GM23338 (cell line): Measurements from ENCODE around the gene SULF2. TPM values are rescaled to one million over a fixed set of nuclear protein-coding genes. Genes with fewer than 3 reads are reported as not detected.
"Not testable (repeated sequence)": the region's sequence is repeated elsewhere in the genome, so short reads cannot be mapped to it uniquely, and the experiment has no call there.

Experiments used
- ATAC-seq: fragments of 200-7000 bp; cut with Tn5 transposase; 3 replicates; pipeline ENCODE4 v1.9.1; 2020
- DNase-seq: peaks from one replicate; pipeline ENCODE4 v3.0.0-alpha.2; 2015; ENCODE audit warnings: low spot score
- H2AFZ ChIP-seq: fragments of 200-600 bp; sonication (generic); 2 replicates; pipeline ENCODE4 v1.8.0; 2016; ENCODE audit warnings: antibody characterized with exemption, mild to moderate bottlenecking, moderate library complexity
- H3F3A ChIP-seq: fragments of 200-600 bp; sonication (generic); replicated peaks from 2 replicates; pipeline ENCODE4 v1.8.0; 2017; ENCODE audit warnings: antibody characterized with exemption, mixed run types, low read depth
- H3K27ac ChIP-seq: fragments of 200-600 bp; sonication (generic); 2 replicates; pipeline ENCODE4 v1.6.1; 2016; ENCODE audit warnings: low read depth
- H3K27me3 ChIP-seq: fragments of 200-600 bp; sonication (generic); 2 replicates; pipeline ENCODE4 v1.8.0; 2016; ENCODE audit warnings: mild to moderate bottlenecking, mixed run types, moderate library complexity; ENCODE audit not compliant: insufficient read depth
- H3K36me3 ChIP-seq: fragments of 200-600 bp; sonication (generic); 2 replicates; pipeline ENCODE4 v1.8.0; 2016; ENCODE audit warnings: mild to moderate bottlenecking; ENCODE audit not compliant: insufficient read depth
- H3K4me1 ChIP-seq: fragments of 200-600 bp; sonication (generic); 2 replicates; pipeline ENCODE4 v1.8.0; 2016; ENCODE audit warnings: mild to moderate bottlenecking, moderate library complexity; ENCODE audit not compliant: insufficient read depth
- H3K4me2 ChIP-seq: fragments of 200-600 bp; sonication (generic); 2 replicates; pipeline ENCODE4 v1.7.1; 2017; ENCODE audit warnings: mixed run types
- H3K4me3 ChIP-seq: fragments of 200-600 bp; sonication (generic); 2 replicates; pipeline ENCODE4 v1.6.1; 2016; ENCODE audit warnings: mixed run types
- H3K79me2 ChIP-seq: fragments of 200-600 bp; sonication (generic); replicated peaks from 2 replicates; pipeline ENCODE4 v1.8.0; 2017; ENCODE audit warnings: mild to moderate bottlenecking; ENCODE audit not compliant: insufficient read depth
- H3K9me2 ChIP-seq: fragments of 200-600 bp; sonication (generic); 2 replicates; pipeline ENCODE4 v1.8.0; 2017; ENCODE audit not compliant: insufficient read depth
- H4K20me1 ChIP-seq: fragments of 200-600 bp; sonication (generic); replicated peaks from 2 replicates; pipeline ENCODE4 v1.8.0; 2017; ENCODE audit warnings: mild to moderate bottlenecking; ENCODE audit not compliant: insufficient read depth
- H3K27ac Mint-ChIP-seq: 2 replicates; pipeline ENCODE4 v1.8.0; 2020; ENCODE audit warnings: inconsistent platforms, mild to moderate bottlenecking, moderate library complexity, mixed read lengths
- H3K27me3 Mint-ChIP-seq: 3 replicates; pipeline ENCODE4 v1.8.0; 2022; ENCODE audit warnings: low read depth, mild to moderate bottlenecking, moderate library complexity, mixed read lengths, inconsistent platforms; ENCODE audit not compliant: insufficient read depth, poor library complexity
- H3K36me3 Mint-ChIP-seq: 3 replicates; pipeline ENCODE4 v1.8.0; 2021; ENCODE audit warnings: low read depth, mild to moderate bottlenecking, inconsistent platforms, moderate library complexity, mixed read lengths
- H3K4me1 Mint-ChIP-seq: 3 replicates; pipeline ENCODE4 v1.8.0; 2020; ENCODE audit warnings: mild to moderate bottlenecking, inconsistent platforms, mixed read lengths
- H3K4me3 Mint-ChIP-seq: 3 replicates; pipeline ENCODE4 v1.8.0; 2021; ENCODE audit warnings: moderate library complexity, mild to moderate bottlenecking, inconsistent platforms, mixed read lengths
- H3K9me3 Mint-ChIP-seq: 3 replicates; pipeline ENCODE4 v1.8.0; 2020; ENCODE audit warnings: moderate library complexity, mild to moderate bottlenecking, inconsistent platforms, mixed read lengths
- CREB1 ChIP-seq: fragments of 250-450 bp; sonication (Bioruptor Pico); IDR thresholded peaks from 2 replicates; pipeline ENCODE4 v1.5.0; 2020; ENCODE audit warnings: low read depth, mild to moderate bottlenecking, moderate library complexity
- JUNB ChIP-seq: IDR thresholded peaks from one replicate; pipeline ENCODE4 v1.6.1; 2016; ENCODE audit warnings: antibody characterized with exemption; ENCODE audit not compliant: unreplicated experiment
- NANOG ChIP-seq: IDR thresholded peaks from 2 replicates; pipeline ENCODE4 v1.6.1; 2016; ENCODE audit warnings: antibody characterized with exemption, borderline replicate concordance
- POLR2AphosphoS5 ChIP-seq: IDR thresholded peaks from 2 replicates; pipeline ENCODE4 v1.6.1; 2016; ENCODE audit warnings: antibody characterized with exemption, low read depth
- ZNF114 ChIP-seq: fragments of 250-450 bp; sonication (Bioruptor Pico); IDR thresholded peaks from 2 replicates; pipeline ENCODE4 v1.5.0; 2020; ENCODE audit warnings: mild to moderate bottlenecking, moderate library complexity
- ZNF331 ChIP-seq: fragments of 250-450 bp; sonication (Bioruptor Pico); IDR thresholded peaks from 2 replicates; pipeline ENCODE4 v1.5.0; 2020; ENCODE audit warnings: low read depth, mild to moderate bottlenecking, moderate library complexity
- polyA plus RNA-seq: library from polyadenylated mRNA; unstranded; fragments of >200 nt; fragmentation: Nextera tagmentation; extraction: Ambion mirVana; gene quantifications from 2 replicates; pipeline ENCODE4 v1.2.1, GENCODE V29; 2016
- total RNA-seq: library from RNA; depleted of rRNA; stranded (reverse); fragments of >200 nt; shearing (Covaris generic); gene quantifications from 2 replicates; pipeline ENCODE4 v1.2.3, GENCODE V29; 2014
- TF ChIP-seq, protein P1 (sequence below): IDR thresholded peaks from one replicate; pipeline ENCODE4 v1.6.1; 2018; ENCODE audit warnings: antibody characterized with exemption; ENCODE audit not compliant: unreplicated experiment
- TF ChIP-seq, protein P2 (sequence below): IDR thresholded peaks from 2 replicates; pipeline ENCODE4 v1.6.1; 2016; ENCODE audit warnings: antibody characterized with exemption

Gene SULF2
- total and polyA plus RNA-seq, 2 experiments from 2014 or later: 9.5 to 20.7 TPM

DNA sequence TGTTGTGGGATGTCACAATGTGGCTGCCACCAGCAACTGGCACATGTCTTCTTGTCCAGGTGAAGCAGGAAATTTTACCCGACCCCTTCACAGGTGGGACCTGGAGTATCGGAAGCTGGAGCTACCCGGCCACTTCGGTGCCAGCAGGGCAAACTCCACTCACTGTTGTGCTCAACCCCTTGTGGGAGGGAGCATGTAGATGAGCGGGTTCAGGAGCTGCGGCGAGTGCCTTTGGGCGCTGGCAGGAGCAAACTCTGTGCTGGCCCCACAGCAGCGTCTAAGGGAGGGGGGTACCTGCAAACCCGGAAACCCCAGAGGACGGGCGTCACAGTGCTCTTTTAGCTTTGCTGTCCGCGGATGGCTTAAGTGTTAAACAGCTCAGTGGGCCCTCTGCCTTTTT lies 20.7 kb upstream of the SULF2 start (continued):
- TF ChIP-seq, protein P1, sequence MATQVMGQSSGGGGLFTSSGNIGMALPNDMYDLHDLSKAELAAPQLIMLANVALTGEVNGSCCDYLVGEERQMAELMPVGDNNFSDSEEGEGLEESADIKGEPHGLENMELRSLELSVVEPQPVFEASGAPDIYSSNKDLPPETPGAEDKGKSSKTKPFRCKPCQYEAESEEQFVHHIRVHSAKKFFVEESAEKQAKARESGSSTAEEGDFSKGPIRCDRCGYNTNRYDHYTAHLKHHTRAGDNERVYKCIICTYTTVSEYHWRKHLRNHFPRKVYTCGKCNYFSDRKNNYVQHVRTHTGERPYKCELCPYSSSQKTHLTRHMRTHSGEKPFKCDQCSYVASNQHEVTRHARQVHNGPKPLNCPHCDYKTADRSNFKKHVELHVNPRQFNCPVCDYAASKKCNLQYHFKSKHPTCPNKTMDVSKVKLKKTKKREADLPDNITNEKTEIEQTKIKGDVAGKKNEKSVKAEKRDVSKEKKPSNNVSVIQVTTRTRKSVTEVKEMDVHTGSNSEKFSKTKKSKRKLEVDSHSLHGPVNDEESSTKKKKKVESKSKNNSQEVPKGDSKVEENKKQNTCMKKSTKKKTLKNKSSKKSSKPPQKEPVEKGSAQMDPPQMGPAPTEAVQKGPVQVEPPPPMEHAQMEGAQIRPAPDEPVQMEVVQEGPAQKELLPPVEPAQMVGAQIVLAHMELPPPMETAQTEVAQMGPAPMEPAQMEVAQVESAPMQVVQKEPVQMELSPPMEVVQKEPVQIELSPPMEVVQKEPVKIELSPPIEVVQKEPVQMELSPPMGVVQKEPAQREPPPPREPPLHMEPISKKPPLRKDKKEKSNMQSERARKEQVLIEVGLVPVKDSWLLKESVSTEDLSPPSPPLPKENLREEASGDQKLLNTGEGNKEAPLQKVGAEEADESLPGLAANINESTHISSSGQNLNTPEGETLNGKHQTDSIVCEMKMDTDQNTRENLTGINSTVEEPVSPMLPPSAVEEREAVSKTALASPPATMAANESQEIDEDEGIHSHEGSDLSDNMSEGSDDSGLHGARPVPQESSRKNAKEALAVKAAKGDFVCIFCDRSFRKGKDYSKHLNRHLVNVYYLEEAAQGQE: no peak
- TF ChIP-seq JUNB (no peak), POLR2AphosphoS5 (no peak), ZNF331 (CRISPR knock-in tag) (no peak)
- TF ChIP-seq, protein P2, sequence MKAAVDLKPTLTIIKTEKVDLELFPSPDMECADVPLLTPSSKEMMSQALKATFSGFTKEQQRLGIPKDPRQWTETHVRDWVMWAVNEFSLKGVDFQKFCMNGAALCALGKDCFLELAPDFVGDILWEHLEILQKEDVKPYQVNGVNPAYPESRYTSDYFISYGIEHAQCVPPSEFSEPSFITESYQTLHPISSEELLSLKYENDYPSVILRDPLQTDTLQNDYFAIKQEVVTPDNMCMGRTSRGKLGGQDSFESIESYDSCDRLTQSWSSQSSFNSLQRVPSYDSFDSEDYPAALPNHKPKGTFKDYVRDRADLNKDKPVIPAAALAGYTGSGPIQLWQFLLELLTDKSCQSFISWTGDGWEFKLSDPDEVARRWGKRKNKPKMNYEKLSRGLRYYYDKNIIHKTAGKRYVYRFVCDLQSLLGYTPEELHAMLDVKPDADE: no peak

DNA sequence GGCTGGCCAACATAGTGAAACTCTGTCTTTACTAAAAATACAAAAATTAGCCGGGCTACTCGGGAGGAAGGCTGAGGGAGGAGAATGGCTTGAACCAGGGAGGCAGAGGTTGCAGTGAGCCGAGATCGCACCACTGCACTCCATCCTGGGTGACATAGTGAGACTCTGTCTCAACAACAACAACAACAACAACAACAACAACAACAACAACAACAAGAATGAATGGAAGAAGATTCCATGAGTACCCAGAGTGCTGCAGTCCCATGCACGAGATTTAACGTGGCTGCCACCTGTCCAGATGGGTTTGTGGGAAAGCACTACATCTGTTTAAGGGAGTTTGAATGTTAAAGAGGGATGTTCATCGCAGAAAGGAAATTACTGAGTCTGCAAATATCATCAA lies 19.7 kb upstream of the SULF2 start:
- Mint-ChIP-seq H3K4me1 (peaks cover 17% of the 10 kb centered on the region), H3K9me3 (peaks cover 12% of the 10 kb centered on the region)
- H3K27me3 ChIP-seq, H4K20me1 ChIP-seq, H3K9me2 ChIP-seq, H3K27ac Mint-ChIP-seq, H3K27me3 Mint-ChIP-seq, ATAC-seq, H3K79me2 ChIP-seq, H3K36me3 Mint-ChIP-seq, H3K36me3 ChIP-seq, DNase-seq, H3K27ac ChIP-seq, H2AFZ ChIP-seq, H3K4me3 Mint-ChIP-seq, H3K4me1 ChIP-seq, H3K4me3 ChIP-seq, H3F3A ChIP-seq: not testable (repeated sequence)
- H3K4me2 ChIP-seq: peak overlapping the region; percentile 40; the same call in 1 of the 2 replicates

DNA sequence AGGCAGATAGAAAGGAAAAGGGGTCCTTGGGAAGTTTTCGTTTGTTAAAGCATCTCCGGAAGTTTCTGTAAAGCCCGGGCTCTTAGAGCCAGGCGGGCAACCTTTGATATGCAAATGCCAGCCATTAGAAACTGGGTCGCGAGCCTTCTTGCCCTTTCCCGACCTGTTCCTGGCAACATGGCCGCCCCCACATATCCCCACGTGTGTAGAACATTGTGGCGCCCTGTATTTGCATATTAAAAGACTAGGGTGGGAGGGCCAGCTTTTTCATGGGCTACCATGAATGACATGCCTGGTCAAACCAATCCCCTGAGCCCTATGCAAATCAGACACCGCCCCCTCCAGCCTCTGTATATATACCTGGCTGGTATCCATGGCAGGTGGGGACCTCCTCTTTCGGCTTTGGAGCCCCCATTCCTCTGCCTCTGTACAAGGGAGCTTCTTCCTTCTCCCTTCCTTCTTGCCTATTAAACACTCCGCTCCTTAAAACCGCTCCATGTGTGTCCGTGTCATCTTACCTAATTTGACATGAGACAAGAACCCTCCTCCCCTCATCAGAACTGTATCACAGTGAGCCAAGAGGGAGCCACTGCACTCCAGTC lies 19.0 kb upstream of the SULF2 start:
- H3K27me3 ChIP-seq, H3K4me3 ChIP-seq, H3K36me3 Mint-ChIP-seq, H3K27me3 Mint-ChIP-seq, H3K27ac ChIP-seq, H4K20me1 ChIP-seq, H3K36me3 ChIP-seq, H3K9me2 ChIP-seq, H3K79me2 ChIP-seq, H3F3A ChIP-seq, H3K4me1 ChIP-seq, H2AFZ ChIP-seq: not testable (repeated sequence)
- Mint-ChIP-seq H3K27ac (peak overlapping the region; percentile 79), H3K4me1 (peaks cover 16% of the 10 kb centered on the region), H3K4me3 (peak overlapping the region; percentile 39; the same call in 1 of the 3 replicates), H3K9me3 (peaks cover 12% of the 10 kb centered on the region)
- peak; percentile 66; the same call in 1 of the 2 replicates for TF ChIP-seq NANOG
- peak; percentile 80; the same call in 1 of the 2 replicates for TF ChIP-seq ZNF114
- TF ChIP-seq CREB1 (CRISPR knock-in tag): 0 out of 2 replicates have a peak, but pooled peaks have one; percentile 23
- H3K4me2 ChIP-seq: peak overlapping the region; percentile 28
- DNase-seq: peak; percentile 91
- ATAC-seq: peak; percentile 78
